Gastrocnemius medialis (tissue), 4 donors: ENCODE measurements around the gene SEPTIN6.

ENCODE experiments used
- CTCF ChIP-seq, 5 experiments: fragments of 450-650 bp in 3 of 5; fragments of 200-600 bp in 2 of 5; sonication (generic) in 2 of 5; IDR thresholded peaks in 4 of 5; conservative IDR thresholded peaks in 1 of 5; 1 replicate in 4 of 5; 2 replicates in 1 of 5; pipeline ENCODE4 v1.5.1; 2016 to 2019; ENCODE audit warnings: antibody characterized with exemption in 5 of 5, mild to moderate bottlenecking in 3 of 5, moderate library complexity in 3 of 5
- POLR2A ChIP-seq, 2 donors: fragments of 450-650 bp; IDR thresholded peaks; one replicate each; pipeline ENCODE4 v1.6.1; 2017; ENCODE audit warnings: antibody characterized with exemption in 2 of 2, mild to moderate bottlenecking in 2 of 2, moderate library complexity in 2 of 2

- TF ChIP-seq POLR2A (IDR thresholded peaks at IDR 0.05) (no peak), CTCF (IDR thresholded peaks at IDR 0.05 in 4 of 5, conservative IDR thresholded peaks at IDR 0.05 in 1 of 5) (no peak)
Measured at GRCh38 chrX:119721926-119722325, 29.0 kb upstream of the SEPTIN6 start.
